A549 (cell line): ENCODE data around the gene DCUN1D2. TPM values are rescaled to one million over a fixed set of nuclear protein-coding genes. Genes with fewer than 3 reads are reported as not detected.

Source experiments
- ATAC-seq, 2 experiments: fragments of 200-7000 bp in 1 of 2; fragments of >200 bp in 1 of 2; cut with Nextera tagmentation in 1 of 2; cut with Tn5 transposase in 1 of 2; 3 replicates each; pipeline versions ENCODE4 v1.8.0 to v1.9.1; 2018 to 2020; ENCODE audit warnings: mild to moderate bottlenecking in 1 of 2, moderate library complexity in 1 of 2
- CTCF ChIA-PET: fragments of 300-600 bp; sonication (Branson Sonifier 250); formaldehyde crosslinking; extraction: SDS; loops from one replicate; lab custom pipeline; 2021; ENCODE audit warnings: antibody characterized with exemption, inconsistent platforms; lab: Yijun Ruan, JAX
- POLR2A ChIA-PET: fragments of 350-600 bp; formaldehyde crosslinking; extraction: SDS; loops from one replicate; lab custom pipeline; 2021; ENCODE audit warnings: antibody characterized with exemption, inconsistent platforms; lab: Yijun Ruan, JAX
- DNase-seq, 2 experiments: peaks; one replicate each; pipeline versions ENCODE4 v3.0.0 to v3.0.0-alpha.2; 2011 to 2016; ENCODE audit warnings: low read depth in 1 of 2, low spot score in 1 of 2
- FAIRE-seq: peaks from 2 replicates; lab custom pipeline; 2011; peaks lifted over from hg19 to GRCh38; lab: Jason Lieb, UNC
- H3K27ac ChIP-seq, 2 experiments: fragments of >200 bp; sonication (Bioruptor Twin); formaldehyde crosslinking; 3 replicates each; pipeline ENCODE4 v1.5.1; 2016 to 2017
- H3K4me1 ChIP-seq: fragments of >200 bp; sonication (Bioruptor Twin); formaldehyde crosslinking; 3 replicates; pipeline ENCODE4 v1.6.1; 2016
- H3K4me2 ChIP-seq: fragments of >200 bp; sonication (Bioruptor Twin); formaldehyde crosslinking; 3 replicates; pipeline ENCODE4 v1.6.1; 2016
- H3K4me3 ChIP-seq: fragments of >200 bp; sonication (Bioruptor Twin); formaldehyde crosslinking; 3 replicates; pipeline ENCODE4 v1.5.1; 2016
- H3K9me3 ChIP-seq: fragments of >200 bp; sonication (Bioruptor Twin); formaldehyde crosslinking; 3 replicates; pipeline ENCODE4 v1.6.1; 2016
- BCL3 ChIP-seq: fragments of >200 bp; sonication (Bioruptor Twin); formaldehyde crosslinking; IDR thresholded peaks from 3 replicates; pipeline ENCODE4 v1.6.1; 2016
- CBX2 ChIP-seq: fragments of 200-600 bp; sonication (generic); IDR thresholded peaks from 2 replicates; pipeline ENCODE4 v1.6.1; 2016; ENCODE audit warnings: low read depth, mild to moderate bottlenecking, borderline replicate concordance
- CTCF ChIP-seq: fragments of >200 bp; sonication (Bioruptor Twin); formaldehyde crosslinking; IDR thresholded peaks from 3 replicates; pipeline ENCODE4 v1.5.1; 2016
- EHF ChIP-seq: fragments of 250-450 bp; sonication (Bioruptor Pico); IDR thresholded peaks from 2 replicates; pipeline ENCODE4 v1.5.0; 2020; ENCODE audit warnings: mild to moderate bottlenecking
- EHMT2 ChIP-seq: fragments of 200-600 bp; sonication (generic); IDR thresholded peaks from 2 replicates; pipeline ENCODE4 v1.6.1; 2016; ENCODE audit warnings: antibody characterized with exemption, low read depth, mild to moderate bottlenecking, moderate library complexity
- HES2 ChIP-seq: fragments of >200 bp; sonication (Bioruptor Twin); formaldehyde crosslinking; IDR thresholded peaks from 2 replicates; pipeline ENCODE4 v1.6.1; 2016
- HEYL ChIP-seq: fragments of 250-450 bp; sonication (Bioruptor Pico); IDR thresholded peaks from 2 replicates; pipeline ENCODE4 v1.8.0; 2021; ENCODE audit warnings: mild to moderate bottlenecking, moderate library complexity
- HMGXB4 ChIP-seq: fragments of 250-450 bp; sonication (Bioruptor Pico); IDR thresholded peaks from 2 replicates; pipeline ENCODE4 v1.5.0; 2021; ENCODE audit warnings: mild to moderate bottlenecking, moderate library complexity, borderline replicate concordance
- HOXB13 ChIP-seq: fragments of 250-450 bp; sonication (Bioruptor Pico); IDR thresholded peaks from 2 replicates; pipeline ENCODE4 v1.5.0; 2020; ENCODE audit warnings: low read depth, mild to moderate bottlenecking, moderate library complexity
- HOXB5 ChIP-seq: fragments of 250-450 bp; sonication (Bioruptor Pico); IDR thresholded peaks from 2 replicates; pipeline ENCODE4 v1.5.0; 2020; ENCODE audit warnings: mild to moderate bottlenecking, moderate library complexity
- JUNB ChIP-seq: fragments of >200 bp; sonication (Bioruptor Twin); formaldehyde crosslinking; IDR thresholded peaks from 2 replicates; pipeline ENCODE4 v1.6.1; 2016
- MAX ChIP-seq: IDR thresholded peaks from 2 replicates; pipeline ENCODE4 v1.6.1; 2012
- MYC ChIP-seq: IDR thresholded peaks from 2 replicates; pipeline ENCODE4 v1.6.1; 2012; ENCODE audit warnings: mild to moderate bottlenecking, inconsistent platforms, low read length, improper control_type of control experiment, borderline replicate concordance
- NFE2L2 ChIP-seq: fragments of 150-350 bp; conservative IDR thresholded peaks from 2 replicates; pipeline ENCODE4 v1.6.1; 2014; ENCODE audit warnings: low read length
- NPAS2 ChIP-seq: fragments of 250-450 bp; sonication (Bioruptor Pico); IDR thresholded peaks from 2 replicates; pipeline ENCODE4 v1.8.0; 2022; ENCODE audit warnings: mild to moderate bottlenecking, moderate library complexity, borderline replicate concordance
- PBX3 ChIP-seq: IDR thresholded peaks from 2 replicates; pipeline ENCODE4 v1.6.1; 2012
- PHF8 ChIP-seq: fragments of 200-600 bp; sonication (generic); IDR thresholded peaks from 2 replicates; pipeline ENCODE4 v1.6.1; 2016; ENCODE audit warnings: low read depth, mild to moderate bottlenecking, antibody characterized with exemption, moderate library complexity, borderline replicate concordance
- POLR2A ChIP-seq: IDR thresholded peaks from 2 replicates; pipeline ENCODE4 v1.6.1; 2012; ENCODE audit warnings: mild to moderate bottlenecking, low read length
- POLR2AphosphoS2 ChIP-seq: conservative IDR thresholded peaks from 2 replicates; pipeline ENCODE4 v1.6.1; 2012; ENCODE audit warnings: low read length, improper control_type of control experiment, inconsistent platforms
- RAD21 ChIP-seq, 2 experiments: fragments of >200 bp in 1 of 2; sonication (Bioruptor Twin) in 1 of 2; formaldehyde crosslinking in 1 of 2; IDR thresholded peaks in 1 of 2; conservative IDR thresholded peaks in 1 of 2; 2 replicates in 1 of 2; 3 replicates in 1 of 2; pipeline ENCODE4 v1.6.1; 2012 to 2018; ENCODE audit warnings: inconsistent platforms in 1 of 2
- RFX5 ChIP-seq: fragments of 450-650 bp; IDR thresholded peaks from 2 replicates; pipeline ENCODE4 v1.7.1; 2014; ENCODE audit warnings: antibody characterized with exemption, mild to moderate bottlenecking, moderate library complexity
- SMC3 ChIP-seq: fragments of >200 bp; sonication (Bioruptor Twin); formaldehyde crosslinking; IDR thresholded peaks from 3 replicates; pipeline ENCODE4 v1.6.1; 2018; ENCODE audit warnings: inconsistent platforms
- SREBF2 ChIP-seq: fragments of 450-650 bp; IDR thresholded peaks from 2 replicates; pipeline ENCODE4 v1.6.1; 2014; ENCODE audit warnings: mild to moderate bottlenecking, moderate library complexity
- ZFP36 ChIP-seq: fragments of 450-650 bp; IDR thresholded peaks from 2 replicates; pipeline ENCODE4 v1.6.1; 2014; ENCODE audit warnings: borderline replicate concordance; ENCODE audit not compliant: partially characterized antibody
- WGBS: methylation state at CpG from one replicate; pipeline ENCODE4 v1.1.6; 2017; ENCODE audit errors: missing lambda C conversion rate; 5-methylcytosine and 5-hydroxymethylcytosine counted together
- polyA plus RNA-seq, 4 experiments: library from polyadenylated mRNA; depleted of rRNA in 3 of 4; stranded (reverse); fragments of >200 nt; fragmentation: RNase III in 1 of 4; extraction: RNeasy Plus Mini Kit Qiagen cat#74134 plus additional on column Dnase treatment in 1 of 4; gene quantifications; 2 replicates in 3 of 4; 3 replicates in 1 of 4; pipeline ENCODE4 v1.2.3, GENCODE V29; 2011 to 2017

DCUN1D2 gene
- polyA plus RNA-seq, 2 of the 4 experiments (the other 2 are of a cell fraction) = 8.4 to 8.6 TPM

GRCh38 chr13:113470073-113470472, 20.4 kb downstream of the DCUN1D2 start:
- TF ChIP-seq HES2 (no peak), RFX5 (no peak), HEYL (CRISPR knock-in tag) (no peak), PBX3 (no peak), MAX (no peak), BCL3 (no peak)
- H3K27ac ChIP-seq = no peak overlapping the region
- H3K9me3 ChIP-seq = no peaks in the 10 kb centered on the region
- ATAC-seq = no peak
- DNase-seq = no peak
- H3K4me3 ChIP-seq = no peak overlapping the region
- WGBS = 97% methylated on average over 10 of the region's 10 CpGs
- ChIA-PET POLR2A (no interaction called here), CTCF (no interaction called here)
- FAIRE-seq = no peak
- H3K4me1 ChIP-seq = no peaks in the 10 kb centered on the region
- no peak overlapping the region for H3K4me2 ChIP-seq

- CTCF ChIA-PET = no interaction called here
- 94% methylated on average over 5 of the region's 7 CpGs for WGBS
- TF ChIP-seq HMGXB4 (CRISPR knock-in tag) (no peak), SMC3 (no peak), MYC (no peak), RFX5 (no peak), CBX2 (no peak), ZFP36 (no peak), NFE2L2 (no peak), PHF8 (no peak), POLR2AphosphoS2 (no peak), EHMT2 (no peak), CTCF (no peak), HOXB5 (CRISPR knock-in tag) (no peak), NPAS2 (CRISPR knock-in tag) (no peak), POLR2A (no peak), PBX3 (no peak), JUNB (no peak), SREBF2 (no peak), RAD21 (conservative IDR thresholded peaks at IDR 0.05 in 1 of 2, IDR thresholded peaks at IDR 0.05 in 1 of 2) (no peak), EHF (CRISPR knock-in tag) (no peak), HOXB13 (no peak)
- TF ChIP-seq, all 56 proteins: peak for 0
- POLR2A ChIA-PET = no interaction called here
- no peaks in the 10 kb centered on the region for H3K9me3 ChIP-seq
- no peak overlapping the region for H3K4me3 ChIP-seq
- H3K27ac ChIP-seq = no peak overlapping the region
- no peak for DNase-seq
- FAIRE-seq = no peak
- no peaks in the 10 kb centered on the region for H3K4me1 ChIP-seq
- H3K4me2 ChIP-seq = no peak overlapping the region
- ATAC-seq = no peak
These were observed 20.9 kb downstream of the DCUN1D2 start for GRCh38 chr13:113469582-113469981.
